Pons (tissue), 1 donor: ENCODE data around the gene BYSL.

ENCODE experiments used
- DNase-seq: peaks from one replicate; pipeline ENCODE4 v3.0.0-alpha.2; 2016; ENCODE audit warnings: low spot score

BYSL gene

GRCh38 chr6:41976794-41977484 lies 55.6 kb downstream of the BYSL start:
- DNase-seq = no peak
